IMR-90 (cell line): ENCODE results near the gene PAQR5. TPM values are rescaled to one million over a fixed set of nuclear protein-coding genes. Genes with fewer than 3 reads are reported as not detected.

Source experiments
- ATAC-seq: fragments of 200-7000 bp; cut with Tn5 transposase; 2 replicates; pipeline ENCODE4 v1.9.1; 2020; ENCODE audit warnings: low read depth, mild to moderate bottlenecking, moderate library complexity
- BruUV-seq: library from RNA; stranded (reverse); fragments of 400-500 nt; replicated peaks from 2 replicates; lab custom pipeline; 2021; lab: Mats Ljungman, UMichigan
- CTCF ChIA-PET: fragments of 300-600 bp; formaldehyde crosslinking; extraction: SDS; loops from one replicate; lab custom pipeline; 2021; ENCODE audit warnings: antibody characterized with exemption; lab: Yijun Ruan, JAX
- POLR2A ChIA-PET: fragments of 300-600 bp; sonication (Branson Sonifier 250); formaldehyde crosslinking; loops from one replicate; lab custom pipeline; 2022; ENCODE audit warnings: antibody characterized with exemption; ENCODE audit not compliant: unreplicated experiment; lab: Charles Lee
- DNase-seq: peaks from one replicate; pipeline ENCODE4 v3.0.0; 2013
- H2AFZ ChIP-seq: replicated peaks from 2 replicates; pipeline ENCODE3; 2013; ENCODE audit warnings: low read length, mild to moderate bottlenecking; ENCODE audit not compliant: poor library complexity
- H2AK5ac ChIP-seq: 2 replicates; pipeline ENCODE4 v1.6.1; 2013; ENCODE audit warnings: low read depth, low read length, inconsistent platforms
- H2AK9ac ChIP-seq: replicated peaks from 2 replicates; pipeline ENCODE3; 2013; ENCODE audit warnings: mild to moderate bottlenecking, low read depth, low read length, moderate library complexity; ENCODE audit not compliant: poor library complexity
- H2BK120ac ChIP-seq: 2 replicates; pipeline ENCODE4 v1.6.1; 2013; ENCODE audit warnings: low read depth, low read length, inconsistent platforms
- H2BK15ac ChIP-seq: 3 replicates; pipeline ENCODE4 v1.6.1; 2013; ENCODE audit warnings: low read depth, low read length, inconsistent platforms
- H2BK20ac ChIP-seq: 2 replicates; pipeline ENCODE4 v1.6.1; 2013; ENCODE audit warnings: low read depth, mild to moderate bottlenecking, inconsistent platforms, low read length, moderate library complexity
- H2BK5ac ChIP-seq: 2 replicates; pipeline ENCODE4 v1.6.1; 2013; ENCODE audit warnings: mild to moderate bottlenecking, low read depth, low read length, inconsistent platforms; ENCODE audit not compliant: poor library complexity, severe bottlenecking
- H3K14ac ChIP-seq: replicated peaks from 2 replicates; pipeline ENCODE4 v1.6.1; 2013; ENCODE audit warnings: low read depth, low read length, inconsistent platforms
- H3K18ac ChIP-seq: 2 replicates; pipeline ENCODE4 v1.6.1; 2013; ENCODE audit warnings: low read depth, low read length, control low read depth
- H3K23ac ChIP-seq: 2 replicates; pipeline ENCODE4 v1.6.1; 2013; ENCODE audit warnings: low read depth, low read length, inconsistent platforms
- H3K27ac ChIP-seq: 2 replicates; pipeline ENCODE4 v1.5.1; 2013; ENCODE audit warnings: mild to moderate bottlenecking, control low read depth, low read length; ENCODE audit not compliant: insufficient read depth
- H3K27me3 ChIP-seq: 2 replicates; pipeline ENCODE4 v1.6.1; 2013; ENCODE audit warnings: low read length; ENCODE audit not compliant: control insufficient read depth, insufficient read depth
- H3K36me3 ChIP-seq: 2 replicates; pipeline ENCODE4 v1.6.1; 2013; ENCODE audit warnings: low read length, mixed read lengths; ENCODE audit not compliant: control insufficient read depth, insufficient read depth
- H3K4ac ChIP-seq: 2 replicates; pipeline ENCODE4 v1.6.1; 2013; ENCODE audit warnings: low read depth, low read length, inconsistent platforms
- H3K4me1 ChIP-seq: 2 replicates; pipeline ENCODE4 v1.6.1; 2013; ENCODE audit warnings: low read length, mixed read lengths; ENCODE audit not compliant: control insufficient read depth, insufficient read depth
- H3K4me2 ChIP-seq: 2 replicates; pipeline ENCODE4 v1.6.1; 2013; ENCODE audit warnings: low read depth, mild to moderate bottlenecking, control low read depth, low read length, moderate library complexity
- H3K4me3 ChIP-seq: 2 replicates; pipeline ENCODE4 v1.5.1; 2013; ENCODE audit warnings: low read depth, mild to moderate bottlenecking, control low read depth, low read length, moderate library complexity; ENCODE audit not compliant: insufficient read depth
- H3K56ac ChIP-seq: 2 replicates; pipeline ENCODE4 v1.6.1; 2013; ENCODE audit warnings: low read length, inconsistent platforms; ENCODE audit not compliant: insufficient read depth; ENCODE audit errors: extremely low read depth
- H3K79me1 ChIP-seq, 2 experiments: 2 replicates each; pipeline ENCODE4 v1.6.1; 2013; ENCODE audit warnings: low read length in 2 of 2, inconsistent platforms in 1 of 2, low read depth in 1 of 2
- H3K9ac ChIP-seq: 2 replicates; pipeline ENCODE4 v1.6.1; 2013; ENCODE audit warnings: low read depth, low read length, control low read depth
- H3K9me1 ChIP-seq: 2 replicates; pipeline ENCODE4 v1.6.1; 2013; ENCODE audit warnings: low read length, inconsistent platforms; ENCODE audit not compliant: insufficient read depth
- H3K9me3 ChIP-seq: 2 replicates; pipeline ENCODE4 v1.6.1; 2013; ENCODE audit warnings: low read length; ENCODE audit not compliant: control insufficient read depth, insufficient read depth
- H4K20me1 ChIP-seq: 2 replicates; pipeline ENCODE4 v1.6.1; 2013; ENCODE audit warnings: low read length, inconsistent platforms; ENCODE audit not compliant: insufficient read depth
- H4K5ac ChIP-seq: 2 replicates; pipeline ENCODE4 v1.6.1; 2013; ENCODE audit warnings: mild to moderate bottlenecking, low read depth, low read length, control low read depth
- H4K8ac ChIP-seq, 2 experiments: 2 replicates each; pipeline ENCODE4 v1.6.1; 2013; ENCODE audit warnings: low read depth in 2 of 2, low read length in 2 of 2, control low read depth in 1 of 2, inconsistent platforms in 1 of 2
- H4K91ac ChIP-seq: 2 replicates; pipeline ENCODE4 v1.6.1; 2013; ENCODE audit warnings: low read depth, low read length, inconsistent platforms; ENCODE audit not compliant: insufficient read depth
- MXI1 ChIP-seq: IDR thresholded peaks from 2 replicates; pipeline ENCODE4 v1.6.1; 2012; ENCODE audit warnings: low read depth, mild to moderate bottlenecking, low read length, moderate library complexity, borderline replicate concordance
- POLR2A ChIP-seq: IDR thresholded peaks from 2 replicates; pipeline ENCODE4 v1.6.1; 2012; ENCODE audit warnings: mild to moderate bottlenecking, low read depth, low read length
- RAD21 ChIP-seq: IDR thresholded peaks from 2 replicates; pipeline ENCODE4 v1.6.1; 2012; ENCODE audit warnings: low read length, improper control_type of control experiment
- whole genome bisulfite sequencing, 2 experiments: methylation state at CpG; one replicate each; pipeline versions ENCODE4 v1.1.5 to v1.1.7; 2013; ENCODE audit warnings: missing lambda C conversion rate in 2 of 2; ENCODE audit not compliant: insufficient read length in 1 of 2; ENCODE audit errors: extremely low coverage in 2 of 2; 5-methylcytosine and 5-hydroxymethylcytosine counted together
- dilution Hi-C: fragments of 300-500 bp; cut with HindIII; formaldehyde crosslinking; loops from one replicate; pipeline ENCODE4 v1.14.3; 2018; ENCODE audit warnings: low sequenced_read_pairs; ENCODE audit not compliant: unreplicated experiment
- in situ Hi-C: fragments of 300-500 bp; cut with MboI; formaldehyde crosslinking; loops from 3 replicates; pipeline ENCODE4 v1.14.3; 2019; ENCODE audit warnings: low sequenced_read_pairs, inconsistent platforms, mixed read lengths
- intact Hi-C: fragments of 100-400 bp; cut with micrococcal nuclease; formaldehyde crosslinking; loops from 2 replicates; pipeline ENCODE4 v1.10.0; 2022
- polyA plus RNA-seq, 3 experiments: library from polyadenylated mRNA; depleted of rRNA; stranded (reverse); fragments of >200 nt; gene quantifications; 2 replicates each; pipeline ENCODE4 v1.2.3, GENCODE V29; 2012; ENCODE audit warnings: low replicate concordance in 1 of 3
- total RNA-seq: library from RNA; depleted of rRNA; stranded (reverse); fragments of >200 nt; gene quantifications from 2 replicates; pipeline ENCODE4 v1.2.3, GENCODE V29; 2012

The PAQR5 gene
- total and polyA plus RNA-seq, 2 of the 4 experiments (the other 2 are of a cell fraction) = 2.3 to 2.7 TPM

DNA sequence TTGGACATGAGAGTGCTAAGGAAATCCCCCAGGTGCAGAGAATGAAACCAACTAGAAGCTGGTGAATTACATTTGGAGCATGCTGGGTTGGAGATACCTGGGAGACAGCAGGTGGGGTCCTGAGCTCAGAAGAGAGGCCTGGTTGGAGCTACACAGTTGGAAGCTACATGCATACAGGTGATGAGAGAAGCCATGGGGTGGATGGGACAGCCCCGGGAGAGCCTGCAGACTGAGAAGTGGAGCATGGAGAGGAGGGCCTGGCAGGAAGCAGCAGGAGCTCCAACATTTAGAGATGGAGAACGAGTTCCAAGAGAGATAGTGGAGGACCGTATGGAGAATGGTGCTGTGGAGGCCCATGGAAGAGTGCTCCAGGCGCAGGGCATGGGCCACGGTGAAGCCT, 10.2 kb downstream of the PAQR5 start:
- H4K8ac ChIP-seq = no peak overlapping the region
- DNase-seq = no peak
- H2AK9ac ChIP-seq = no peak overlapping the region
- H2AFZ ChIP-seq = no peak overlapping the region
- H2BK20ac ChIP-seq = 0 out of 2 replicates have a peak overlapping the region, but pooled peaks have one; percentile 39
- peak overlapping the region; percentile 40; the same call in 1 of the 3 replicates for H2BK15ac ChIP-seq
- H2AK5ac ChIP-seq = 0 out of 2 replicates have a peak overlapping the region, but pooled peaks have one; percentile 35
- no peak overlapping the region for H3K14ac ChIP-seq
- no peak overlapping the region for H3K56ac ChIP-seq
- intact Hi-C loops = no loop called here
- H3K9me1 ChIP-seq = peaks cover 24% of the 10 kb centered on the region
- H3K9me3 ChIP-seq = no peaks in the 10 kb centered on the region
- in situ Hi-C loops = no loop called here
- no peak overlapping the region; the same call in 1 of the 2 replicates for H4K91ac ChIP-seq
- no peak overlapping the region for H2BK5ac ChIP-seq
- no peak overlapping the region for H4K5ac ChIP-seq
- no peak for ATAC-seq
- H3K9ac ChIP-seq = no peak overlapping the region
- no peaks in the 10 kb centered on the region for H3K27me3 ChIP-seq
- no peak overlapping the region for H3K27ac ChIP-seq
- dilution Hi-C loops = no loop called here
- CTCF ChIA-PET = no interaction called here
- no peak overlapping the region for H3K23ac ChIP-seq
- no peaks in the 10 kb centered on the region for H3K36me3 ChIP-seq
- 0 out of 4 replicates have a peak, but pooled peaks cover 0 to 13% of the 10 kb centered on the region in 2 experiments for H3K79me1 ChIP-seq
- H4K20me1 ChIP-seq = peaks cover 2% of the 10 kb centered on the region; the same call in 1 of the 2 replicates
- BruUV-seq = no TSS peak
- POLR2A ChIA-PET = no interaction called here
- peaks cover 26% of the 10 kb centered on the region for H3K4me1 ChIP-seq
- H3K4ac ChIP-seq = no peak overlapping the region
- TF ChIP-seq RAD21 (no peak), POLR2A (no peak), MXI1 (no peak)
- no peak overlapping the region for H2BK120ac ChIP-seq
- H3K18ac ChIP-seq = no peak overlapping the region
- no peak overlapping the region for H3K4me3 ChIP-seq
- H3K4me2 ChIP-seq = no peak overlapping the region
- 88% methylated on average over 5 of the region's 5 CpGs; no CpG with 5 or more reads in 1 of the 2 experiments for WGBS, 2 experiments
